Measurements from ENCODE around the gene TPMT.

Gene TPMT

DNA sequence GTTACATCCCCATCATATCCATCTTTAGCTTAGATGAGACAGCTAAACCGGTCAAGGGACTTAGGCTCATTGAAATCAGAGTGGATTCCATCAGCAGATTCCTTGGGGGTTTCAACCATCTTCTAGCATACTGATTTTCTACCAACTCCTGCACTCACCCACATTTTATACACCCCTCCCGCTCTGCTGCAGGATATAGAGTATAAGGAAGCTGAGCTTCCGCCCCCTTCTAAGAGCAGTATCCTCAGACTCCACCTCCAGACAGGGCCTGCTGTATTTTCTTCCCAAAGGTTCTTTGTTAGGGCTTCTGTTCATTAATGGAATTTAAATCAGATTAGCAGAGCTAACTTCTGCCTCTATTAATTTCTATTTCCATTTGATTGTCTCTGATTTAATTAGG is 22.5 kb downstream of the TPMT start:
- TF ChIP-seq, protein P1, sequence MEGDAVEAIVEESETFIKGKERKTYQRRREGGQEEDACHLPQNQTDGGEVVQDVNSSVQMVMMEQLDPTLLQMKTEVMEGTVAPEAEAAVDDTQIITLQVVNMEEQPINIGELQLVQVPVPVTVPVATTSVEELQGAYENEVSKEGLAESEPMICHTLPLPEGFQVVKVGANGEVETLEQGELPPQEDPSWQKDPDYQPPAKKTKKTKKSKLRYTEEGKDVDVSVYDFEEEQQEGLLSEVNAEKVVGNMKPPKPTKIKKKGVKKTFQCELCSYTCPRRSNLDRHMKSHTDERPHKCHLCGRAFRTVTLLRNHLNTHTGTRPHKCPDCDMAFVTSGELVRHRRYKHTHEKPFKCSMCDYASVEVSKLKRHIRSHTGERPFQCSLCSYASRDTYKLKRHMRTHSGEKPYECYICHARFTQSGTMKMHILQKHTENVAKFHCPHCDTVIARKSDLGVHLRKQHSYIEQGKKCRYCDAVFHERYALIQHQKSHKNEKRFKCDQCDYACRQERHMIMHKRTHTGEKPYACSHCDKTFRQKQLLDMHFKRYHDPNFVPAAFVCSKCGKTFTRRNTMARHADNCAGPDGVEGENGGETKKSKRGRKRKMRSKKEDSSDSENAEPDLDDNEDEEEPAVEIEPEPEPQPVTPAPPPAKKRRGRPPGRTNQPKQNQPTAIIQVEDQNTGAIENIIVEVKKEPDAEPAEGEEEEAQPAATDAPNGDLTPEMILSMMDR (conservative IDR thresholded peaks at IDR 0.05; ENCODE audit: low read depth, low read length), result no peak
- DNase-seq (ENCODE audit: low read depth), result no peak
- H3K4me3 ChIP-seq (ENCODE audit: low read length), result no peak overlapping the region

DNA sequence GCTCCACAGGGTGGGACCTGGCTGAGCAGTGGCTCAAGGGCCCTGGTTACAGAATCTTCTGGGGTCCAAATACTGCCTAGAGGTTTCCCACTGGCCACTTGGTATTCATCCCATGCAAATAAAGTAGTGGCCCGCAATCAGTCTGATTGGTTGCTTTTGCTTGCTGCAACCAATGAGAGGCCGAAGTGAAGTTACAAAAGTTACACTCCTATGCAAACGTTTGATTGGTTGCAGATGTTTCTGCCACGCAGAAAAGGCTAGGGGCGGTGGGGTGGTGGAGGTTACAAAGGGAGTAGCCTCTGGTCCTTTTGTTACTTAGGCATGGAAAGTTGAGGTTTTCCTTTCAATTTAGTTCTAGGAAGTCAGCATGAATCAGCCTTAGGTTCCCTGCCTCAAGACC is 28.8 kb downstream of the TPMT start:
- H3K4me3 ChIP-seq (ENCODE audit: low read length), result no peak overlapping the region
- no peak for DNase-seq (ENCODE audit: low read depth)
- TF ChIP-seq, protein P1 (conservative IDR thresholded peaks at IDR 0.05; ENCODE audit: low read depth, low read length), result no peak

DNA sequence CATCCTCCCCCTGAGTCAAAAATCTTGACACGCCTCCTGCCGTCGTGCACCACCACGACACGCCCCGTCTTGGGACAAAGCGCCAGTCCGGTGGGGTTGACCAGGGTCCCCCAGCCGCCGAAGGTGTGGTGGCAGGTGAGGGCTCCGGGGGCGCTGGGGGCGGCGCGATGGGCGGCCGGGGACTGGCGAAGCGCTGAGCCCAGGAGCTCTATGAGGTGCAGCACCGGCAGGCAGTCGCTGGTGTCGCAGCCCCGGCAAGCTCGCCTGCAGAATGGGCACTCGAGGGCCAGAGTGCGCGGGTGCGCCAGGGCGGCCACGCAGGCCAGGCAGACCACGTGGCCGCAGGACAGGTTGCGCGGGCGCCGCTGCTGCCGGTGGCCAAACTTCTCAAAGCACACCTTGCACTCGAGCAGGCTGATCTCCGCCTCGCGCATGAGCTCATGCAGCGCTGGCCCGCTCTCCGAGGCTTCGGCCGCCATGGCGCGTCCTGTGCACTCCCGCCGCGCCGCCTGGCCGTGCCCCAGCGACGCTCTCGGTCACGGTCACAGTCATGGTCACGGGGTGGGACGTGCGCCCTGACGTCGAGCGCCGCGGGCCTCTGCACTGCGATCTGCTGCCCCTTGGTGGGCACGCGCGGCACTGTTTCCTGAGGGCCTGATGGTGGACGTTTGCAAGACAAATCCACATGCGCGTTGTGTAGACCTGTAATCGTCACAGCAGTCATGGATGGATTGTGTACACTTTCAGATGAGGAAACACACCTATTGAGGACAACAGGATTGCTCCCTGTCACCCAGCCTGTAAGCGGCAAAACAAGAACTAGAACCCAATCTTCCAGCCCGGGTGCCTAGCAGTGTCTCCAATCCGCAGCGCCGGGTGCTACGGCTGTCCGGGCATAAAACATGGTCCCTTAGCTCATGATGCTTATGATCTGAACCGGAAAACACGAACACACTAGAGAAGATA is 32.5 kb downstream of the TPMT start, which contains the start of gene NHLRC1:
Gene NHLRC1, minus strand, starts transcription at position 550 of the 966 bp plus-strand sequence. Its CDS starts 71 bp downstream, at position 479.
- H3K4me3 ChIP-seq (ENCODE audit: low read length), result peak within 1 kb of the TSS; percentile 38
- peak; percentile 65 for DNase-seq (ENCODE audit: low read depth)
- TF ChIP-seq, protein P1 (conservative IDR thresholded peaks at IDR 0.05; ENCODE audit: low read depth, low read length), result peak; percentile 87

DNA sequence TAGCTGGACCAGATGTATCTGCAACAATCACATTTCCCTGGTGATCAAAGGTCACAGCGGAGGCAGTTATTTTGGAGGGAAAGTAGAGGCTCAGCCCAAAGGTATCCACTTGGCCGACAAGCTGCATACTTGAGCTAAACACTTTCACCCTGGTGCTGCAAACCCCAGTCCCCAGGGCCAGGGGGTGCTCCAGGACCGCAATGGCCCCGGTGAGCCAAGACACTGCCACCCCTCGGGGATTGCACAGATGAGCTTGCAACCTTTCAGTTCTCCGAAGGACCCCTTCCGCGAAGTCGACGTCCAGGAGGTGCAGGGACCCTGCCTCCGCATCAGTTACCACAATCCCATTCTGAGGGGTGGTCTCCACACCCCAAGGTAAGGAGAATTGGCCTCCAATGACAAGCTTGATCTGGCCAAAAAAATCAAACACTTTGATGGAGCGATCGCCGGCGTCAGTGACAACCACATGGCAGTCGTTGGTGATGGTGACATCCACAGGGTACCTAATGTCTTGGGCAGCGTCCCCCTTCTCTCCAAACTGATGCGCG is 33.2 kb downstream of the TPMT start:
- H3K4me3 ChIP-seq (ENCODE audit: low read length), result peak overlapping the region; percentile 38
- DNase-seq (ENCODE audit: low read depth), result no peak

DNA sequence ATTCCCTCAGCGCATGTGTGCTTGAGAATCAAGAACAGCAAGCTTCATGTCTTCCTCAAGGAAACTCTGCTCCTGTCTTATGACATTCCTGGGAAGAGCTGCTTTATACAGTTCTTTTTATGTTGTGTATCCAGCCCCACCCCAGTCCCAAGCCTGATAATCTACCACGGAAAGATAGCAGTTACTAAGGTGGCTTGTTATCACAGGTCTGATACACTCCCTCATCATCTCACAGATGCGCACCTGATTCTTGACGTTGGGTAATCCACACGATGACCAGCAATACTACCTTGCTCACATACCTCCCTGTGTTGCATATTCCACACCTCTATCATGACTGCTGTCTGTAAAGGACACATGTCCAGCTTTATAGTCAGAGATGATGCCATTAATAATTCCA is 35.6 kb downstream of the TPMT start:
- H3K4me3 ChIP-seq (ENCODE audit: low read length), result no peak overlapping the region
- TF ChIP-seq, protein P1 (conservative IDR thresholded peaks at IDR 0.05; ENCODE audit: low read depth, low read length), result no peak
- no peak for DNase-seq (ENCODE audit: low read depth)

More for the DNA sequence above, 33.2 kb downstream of the TPMT start:
- TF ChIP-seq, protein P1 (conservative IDR thresholded peaks at IDR 0.05; ENCODE audit: low read depth, low read length), result no peak

DNA sequence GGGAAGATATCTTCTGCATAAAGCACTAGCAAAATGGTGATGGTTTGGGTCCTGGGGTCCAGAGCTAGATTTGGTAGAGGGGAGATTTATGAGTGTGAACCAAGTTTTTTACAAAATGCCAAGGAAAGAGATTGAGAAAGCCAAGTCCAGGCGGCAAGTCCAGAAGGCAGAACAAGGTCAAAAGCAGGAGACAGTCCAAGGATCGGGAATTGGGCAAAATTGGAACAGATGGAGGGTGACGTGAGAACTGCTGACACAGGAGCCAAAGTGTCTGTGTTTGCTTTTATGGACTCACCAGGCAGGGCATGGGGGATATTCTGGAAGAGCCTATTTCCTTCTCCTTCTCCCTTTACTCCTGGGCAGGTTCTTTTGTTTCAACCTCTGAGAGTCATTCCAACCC is 36.5 kb downstream of the TPMT start:
- TF ChIP-seq, protein P1 (conservative IDR thresholded peaks at IDR 0.05; ENCODE audit: low read depth, low read length), result no peak
- H3K4me3 ChIP-seq (ENCODE audit: low read length), result no peak overlapping the region
- DNase-seq (ENCODE audit: low read depth), result no peak
